ENCODE data around the gene MTARC1.

MTARC1 gene

GRCh38 chr1:220789532-220790147 lies 2.9 kb downstream of the MTARC1 start:
- TF ChIP-seq CTCF (IDR thresholded peaks at IDR 0.05; ENCODE audit: insufficient read depth, missing control alignments): no peak
- FAIRE-seq (peak; percentile 51), DNase-seq (ENCODE audit: insufficient read length, low spot score) (no peak)

- DNase-seq (ENCODE audit: insufficient read length, low spot score): no peak
- FAIRE-seq: no peak
These were observed 4.6 kb downstream of the MTARC1 start for GRCh38 chr1:220791285-220791684.

GRCh38 chr1:220791956-220792355 lies 5.2 kb downstream of the MTARC1 start:
- FAIRE-seq (no peak), DNase-seq (ENCODE audit: insufficient read length, low spot score) (no peak)
- TF ChIP-seq CTCF (IDR thresholded peaks at IDR 0.05; ENCODE audit: insufficient read depth, missing control alignments): no peak

More at GRCh38 chr1:220791285-220791684, 4.6 kb downstream of the MTARC1 start:
- TF ChIP-seq CTCF (IDR thresholded peaks at IDR 0.05; ENCODE audit: insufficient read depth, missing control alignments): no peak

- no peak for TF ChIP-seq CTCF (IDR thresholded peaks at IDR 0.05; ENCODE audit: insufficient read depth, missing control alignments)
- FAIRE-seq (no peak), DNase-seq (ENCODE audit: insufficient read length, low spot score) (no peak)
These were observed 9.8 kb downstream of the MTARC1 start for GRCh38 chr1:220796530-220796929.

- DNase-seq (ENCODE audit: insufficient read length, low spot score) (no peak), FAIRE-seq (no peak)
- no peak for TF ChIP-seq CTCF (IDR thresholded peaks at IDR 0.05; ENCODE audit: insufficient read depth, missing control alignments)
These were observed 10.3 kb downstream of the MTARC1 start for GRCh38 chr1:220797044-220797443.

- DNase-seq (ENCODE audit: insufficient read length, low spot score) (no peak), FAIRE-seq (no peak)
- no peak for TF ChIP-seq CTCF (IDR thresholded peaks at IDR 0.05; ENCODE audit: insufficient read depth, missing control alignments)
These were observed 10.8 kb downstream of the MTARC1 start for GRCh38 chr1:220797553-220797952.

GRCh38 chr1:220798338-220798737 lies 11.6 kb downstream of the MTARC1 start:
- no peak for FAIRE-seq
- DNase-seq (ENCODE audit: insufficient read length, low spot score): no peak
- no peak for TF ChIP-seq CTCF (IDR thresholded peaks at IDR 0.05; ENCODE audit: insufficient read depth, missing control alignments)

All from D721Med (cell line).